Measurements from ENCODE around the gene KRTAP10-2. TPM values are rescaled to one million over a fixed set of nuclear protein-coding genes. Genes with fewer than 3 reads are reported as not detected.
"Not testable (repeated sequence)": the region's sequence is repeated elsewhere in the genome, so short reads cannot be mapped to it uniquely, and the experiment has no call there.

KRTAP10-2 gene
- total and polyA plus RNA-seq, 2 donors from 2014 or later, result not detected

GRCh38 chr21:44594406-44594916 is 43.2 kb upstream of the KRTAP10-2 start:
- no peak for DNase-seq
- Histone ChIP-seq H3K4me1 (ENCODE audit: control insufficient read depth in 2 of 3, insufficient read depth in 2 of 3, low read depth in 1 of 3, low read length in 3 of 3) (no peaks in the 10 kb centered on the region), H3K27me3 (ENCODE audit: control insufficient read depth, insufficient read depth, low read length) (no peaks in the 10 kb centered on the region), H3K27ac (ENCODE audit: low read depth in 2 of 2, low read length in 2 of 2) (no peak overlapping the region), H3K36me3 (ENCODE audit: control insufficient read depth in 2 of 3, insufficient read depth in 3 of 3, low read length in 3 of 3) (no peaks in the 10 kb centered on the region), H3K9me3 (ENCODE audit: control insufficient read depth in 2 of 3, insufficient read depth in 1 of 3, low read length in 3 of 3) (no peaks in the 10 kb centered on the region), H3K9ac (ENCODE audit: low read length in 3 of 3) (no peak overlapping the region), H3K4me3 (ENCODE audit: low read length in 3 of 3) (no peak overlapping the region)
- no peak for FAIRE-seq
- intact Hi-C loops (cut with DNase I), result no loop called here
- no peak for TF ChIP-seq CTCF (IDR thresholded peaks at IDR 0.05; ENCODE audit: borderline replicate concordance, extremely low read depth, insufficient read depth)

GRCh38 chr21:44593598-44594405 is 42.5 kb upstream of the KRTAP10-2 start:
- Histone ChIP-seq H3K4me3 (ENCODE audit: low read length in 3 of 3) (no peak overlapping the region), H3K27me3 (ENCODE audit: control insufficient read depth, insufficient read depth, low read length) (no peaks in the 10 kb centered on the region), H3K9ac (ENCODE audit: low read length in 3 of 3) (no peak overlapping the region), H3K9me3 (ENCODE audit: control insufficient read depth in 2 of 3, insufficient read depth in 1 of 3, low read length in 3 of 3) (no peaks in the 10 kb centered on the region), H3K4me1 (ENCODE audit: control insufficient read depth in 2 of 3, insufficient read depth in 2 of 3, low read depth in 1 of 3, low read length in 3 of 3) (no peaks in the 10 kb centered on the region), H3K27ac (ENCODE audit: low read depth in 2 of 2, low read length in 2 of 2) (no peak overlapping the region), H3K36me3 (ENCODE audit: control insufficient read depth in 2 of 3, insufficient read depth in 3 of 3, low read length in 3 of 3) (no peaks in the 10 kb centered on the region)
- DNase-seq (peak in 3 of 5 donors; percentile 57 to 62 (median 61)), FAIRE-seq (no peak)
- intact Hi-C loops (cut with DNase I), result no loop called here
- no peak for TF ChIP-seq CTCF (IDR thresholded peaks at IDR 0.05; ENCODE audit: borderline replicate concordance, extremely low read depth, insufficient read depth)

- H3K9ac ChIP-seq (ENCODE audit: low read length in 3 of 3), result no peak within 1 kb of the TSS
- no peak for FAIRE-seq
- no peaks in the 10 kb centered on the region for H3K27me3 ChIP-seq (ENCODE audit: control insufficient read depth, insufficient read depth, low read length)
- intact Hi-C loops (cut with DNase I), result no loop called here
- H3K36me3 ChIP-seq (ENCODE audit: control insufficient read depth in 2 of 3, insufficient read depth in 3 of 3, low read length in 3 of 3), result no peaks in the 10 kb centered on the region
- no peak for DNase-seq
- H3K9me3 ChIP-seq (ENCODE audit: control insufficient read depth in 2 of 3, insufficient read depth in 1 of 3, low read length in 3 of 3), result no peaks in the 10 kb centered on the region
- H3K4me3 ChIP-seq (ENCODE audit: low read length in 3 of 3), result no peak within 1 kb of the TSS
- no peaks in the 10 kb centered on the region for H3K4me1 ChIP-seq (ENCODE audit: control insufficient read depth in 2 of 3, insufficient read depth in 2 of 3, low read depth in 1 of 3, low read length in 3 of 3)
- H3K27ac ChIP-seq (ENCODE audit: low read depth in 2 of 2, low read length in 2 of 2), result no peak within 1 kb of the TSS
- no peak for TF ChIP-seq CTCF (IDR thresholded peaks at IDR 0.05; ENCODE audit: borderline replicate concordance, extremely low read depth, insufficient read depth)
Observed at GRCh38 chr21:44592446-44593311, 41.4 kb upstream of the KRTAP10-2 start, which contains the start of gene KRTAP10-6. Gene KRTAP10-6, minus strand, starts transcription at chr21:44592505. Its CDS starts 21 bp downstream, at chr21:44592484.

GRCh38 chr21:44591801-44592130 is 40.5 kb upstream of the KRTAP10-2 start:
- H3K9me3 ChIP-seq (ENCODE audit: control insufficient read depth in 2 of 3, insufficient read depth in 1 of 3, low read length in 3 of 3); FAIRE-seq; H3K27ac ChIP-seq (ENCODE audit: low read depth in 2 of 2, low read length in 2 of 2); H3K36me3 ChIP-seq (ENCODE audit: control insufficient read depth in 2 of 3, insufficient read depth in 3 of 3, low read length in 3 of 3); H3K9ac ChIP-seq (ENCODE audit: low read length in 3 of 3); intact Hi-C loops (cut with DNase I); H3K4me1 ChIP-seq (ENCODE audit: control insufficient read depth in 2 of 3, insufficient read depth in 2 of 3, low read depth in 1 of 3, low read length in 3 of 3); H3K4me3 ChIP-seq (ENCODE audit: low read length in 3 of 3); H3K27me3 ChIP-seq (ENCODE audit: control insufficient read depth, insufficient read depth, low read length); DNase-seq: not testable (repeated sequence)

GRCh38 chr21:44590897-44591800 is 39.8 kb upstream of the KRTAP10-2 start:
- H3K9me3 ChIP-seq (ENCODE audit: control insufficient read depth in 2 of 3, insufficient read depth in 1 of 3, low read length in 3 of 3); intact Hi-C loops (cut with DNase I); H3K4me1 ChIP-seq (ENCODE audit: control insufficient read depth in 2 of 3, insufficient read depth in 2 of 3, low read depth in 1 of 3, low read length in 3 of 3); H3K36me3 ChIP-seq (ENCODE audit: control insufficient read depth in 2 of 3, insufficient read depth in 3 of 3, low read length in 3 of 3); H3K27me3 ChIP-seq (ENCODE audit: control insufficient read depth, insufficient read depth, low read length); H3K9ac ChIP-seq (ENCODE audit: low read length in 3 of 3); DNase-seq; H3K4me3 ChIP-seq (ENCODE audit: low read length in 3 of 3); FAIRE-seq; H3K27ac ChIP-seq (ENCODE audit: low read depth in 2 of 2, low read length in 2 of 2): not testable (repeated sequence)
